Measurements from ENCODE around the gene SUSD2. TPM values are rescaled to one million over a fixed set of nuclear protein-coding genes. Genes with fewer than 3 reads are reported as not detected.

Gene SUSD2, protein sequence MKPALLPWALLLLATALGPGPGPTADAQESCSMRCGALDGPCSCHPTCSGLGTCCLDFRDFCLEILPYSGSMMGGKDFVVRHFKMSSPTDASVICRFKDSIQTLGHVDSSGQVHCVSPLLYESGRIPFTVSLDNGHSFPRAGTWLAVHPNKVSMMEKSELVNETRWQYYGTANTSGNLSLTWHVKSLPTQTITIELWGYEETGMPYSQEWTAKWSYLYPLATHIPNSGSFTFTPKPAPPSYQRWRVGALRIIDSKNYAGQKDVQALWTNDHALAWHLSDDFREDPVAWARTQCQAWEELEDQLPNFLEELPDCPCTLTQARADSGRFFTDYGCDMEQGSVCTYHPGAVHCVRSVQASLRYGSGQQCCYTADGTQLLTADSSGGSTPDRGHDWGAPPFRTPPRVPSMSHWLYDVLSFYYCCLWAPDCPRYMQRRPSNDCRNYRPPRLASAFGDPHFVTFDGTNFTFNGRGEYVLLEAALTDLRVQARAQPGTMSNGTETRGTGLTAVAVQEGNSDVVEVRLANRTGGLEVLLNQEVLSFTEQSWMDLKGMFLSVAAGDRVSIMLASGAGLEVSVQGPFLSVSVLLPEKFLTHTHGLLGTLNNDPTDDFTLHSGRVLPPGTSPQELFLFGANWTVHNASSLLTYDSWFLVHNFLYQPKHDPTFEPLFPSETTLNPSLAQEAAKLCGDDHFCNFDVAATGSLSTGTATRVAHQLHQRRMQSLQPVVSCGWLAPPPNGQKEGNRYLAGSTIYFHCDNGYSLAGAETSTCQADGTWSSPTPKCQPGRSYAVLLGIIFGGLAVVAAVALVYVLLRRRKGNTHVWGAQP
- total RNA-seq, result 0.72 and 2.4 TPM in 2 replicates

DNA sequence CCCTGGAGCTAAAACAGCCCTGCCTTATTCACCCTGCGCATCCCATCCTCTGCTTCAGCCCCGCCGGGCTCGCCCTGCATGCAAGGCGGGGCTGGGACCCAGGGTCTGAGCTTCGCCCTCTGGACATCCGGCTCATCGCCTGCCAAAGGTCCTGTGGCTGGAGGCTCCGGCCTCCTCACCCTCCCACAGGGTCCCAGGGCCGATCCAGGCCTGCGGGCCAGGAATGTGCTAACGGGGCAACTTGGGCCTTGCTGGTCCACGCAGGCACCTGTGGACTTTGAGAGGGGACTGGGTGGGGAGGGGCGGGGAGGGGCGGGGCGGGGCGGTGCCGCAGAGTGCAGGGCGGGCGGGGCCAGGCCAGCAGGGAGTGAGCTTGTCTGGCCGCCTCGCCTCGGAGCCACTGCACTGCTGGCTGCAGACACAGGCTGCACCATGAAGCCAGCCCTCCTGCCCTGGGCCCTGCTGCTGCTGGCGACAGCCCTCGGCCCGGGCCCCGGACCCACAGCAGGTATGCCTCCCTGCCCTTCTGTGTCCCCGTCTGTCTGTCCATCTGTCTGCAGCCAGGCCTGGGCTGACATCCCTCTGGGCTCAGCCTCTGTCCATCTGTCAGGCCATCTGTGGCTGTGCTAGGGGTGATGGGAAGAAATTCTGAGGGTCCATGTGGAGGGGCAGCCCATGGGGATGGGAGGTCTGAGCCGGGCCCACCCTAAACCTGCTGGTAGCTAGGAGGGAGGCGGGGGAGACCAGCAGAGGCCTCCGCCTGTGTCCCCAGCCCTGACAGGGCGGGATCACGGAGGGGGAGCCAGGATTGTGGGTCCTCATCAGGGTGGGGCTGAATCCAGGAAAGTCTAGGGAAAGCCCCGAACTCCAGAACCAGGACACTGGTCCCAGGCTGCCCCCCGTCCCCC, at the start of gene SUSD2:
Gene SUSD2 (plus strand): TSS at position 400 of the 908 bp plus-strand sequence. CDS start 33 bp downstream, at position 433.
- no peak for TF ChIP-seq CTCF (IDR thresholded peaks at IDR 0.05; ENCODE audit: extremely low read depth, low read depth, low read length)
- Histone ChIP-seq H3K4me3 (ENCODE audit: insufficient read depth, low read length) (peak within 1 kb of the TSS; percentile 42), H3K9me3 (ENCODE audit: low read depth, low read length) (no peaks in the 10 kb centered on the region), H3K36me3 (ENCODE audit: insufficient read depth, low read length) (peaks cover 12% of the 10 kb centered on the region), H3K27me3 (ENCODE audit: insufficient read depth, low read length) (no peaks in the 10 kb centered on the region), H4K20me1 (ENCODE audit: insufficient read depth, low read length) (no peaks in the 10 kb centered on the region), H3K27ac (ENCODE audit: low read depth, low read length) (no peak within 1 kb of the TSS), H3K4me2 (ENCODE audit: insufficient read depth, low read length) (peak within 1 kb of the TSS; percentile 48), H2AFZ (ENCODE audit: low read length) (no peak within 1 kb of the TSS), H3K4me1 (ENCODE audit: insufficient read depth, low read length) (peaks cover 4% of the 10 kb centered on the region), H3K79me2 (ENCODE audit: insufficient read depth, low read length) (no peaks in the 10 kb centered on the region)
- DNase-seq (ENCODE audit: insufficient read length, low spot score, missing footprints), result peak; percentile 87

- no peak overlapping the region for H3K4me2 ChIP-seq (ENCODE audit: insufficient read depth, low read length)
- peak; percentile 63 for DNase-seq (ENCODE audit: insufficient read length, low spot score, missing footprints)
Measured at GRCh38 chr22:24133187-24133965, 47.9 kb upstream of the SUSD2 start.

More at GRCh38 chr22:24133187-24133965, 47.9 kb upstream of the SUSD2 start:
- Histone ChIP-seq H3K27me3 (ENCODE audit: insufficient read depth, low read length) (no peaks in the 10 kb centered on the region), H3K9me3 (ENCODE audit: low read depth, low read length) (no peaks in the 10 kb centered on the region), H3K36me3 (ENCODE audit: insufficient read depth, low read length) (peaks cover 8% of the 10 kb centered on the region), H2AFZ (ENCODE audit: low read length) (no peak overlapping the region), H3K4me1 (ENCODE audit: insufficient read depth, low read length) (peaks cover 13% of the 10 kb centered on the region), H4K20me1 (ENCODE audit: insufficient read depth, low read length) (peaks cover 17% of the 10 kb centered on the region), H3K79me2 (ENCODE audit: insufficient read depth, low read length) (no peaks in the 10 kb centered on the region), H3K27ac (ENCODE audit: low read depth, low read length) (no peak overlapping the region), H3K4me3 (ENCODE audit: insufficient read depth, low read length) (no peak overlapping the region)
- peak; percentile 39 for TF ChIP-seq CTCF (IDR thresholded peaks at IDR 0.05; ENCODE audit: extremely low read depth, low read depth, low read length)

Data from osteoblast (primary cell).